GM21529 (cell line): ENCODE measurements around the gene CDYL2.
"Not testable (repeated sequence)": the region's sequence is repeated elsewhere in the genome, so short reads cannot be mapped to it uniquely, and the experiment has no call there.

Experiments used
- ATAC-seq: cut with Tn5 transposase; IDR thresholded peaks from one replicate; pipeline ENCODE4 v1.9.1; 2021; ENCODE audit not compliant: unreplicated experiment

CDYL2 gene

GRCh38 chr16:80746231-80746630 is 58.2 kb downstream of the CDYL2 start:
- no peak for ATAC-seq

- ATAC-seq: no peak
Measured at GRCh38 chr16:80744856-80745255, 59.5 kb downstream of the CDYL2 start.

- ATAC-seq: no peak
Measured at GRCh38 chr16:80743772-80744171, 60.6 kb downstream of the CDYL2 start.

GRCh38 chr16:80743273-80743672 is 61.1 kb downstream of the CDYL2 start:
- no peak for ATAC-seq

GRCh38 chr16:80742331-80742730 is 62.1 kb downstream of the CDYL2 start:
- ATAC-seq: no peak

GRCh38 chr16:80741724-80742123 is 62.7 kb downstream of the CDYL2 start:
- ATAC-seq: no peak

- no peak for ATAC-seq
Measured at GRCh38 chr16:80739523-80739922, 64.9 kb downstream of the CDYL2 start.

- no peak for ATAC-seq
Measured at GRCh38 chr16:80738521-80738920, 65.9 kb downstream of the CDYL2 start.

GRCh38 chr16:80735846-80736245 is 68.6 kb downstream of the CDYL2 start:
- no peak for ATAC-seq

GRCh38 chr16:80733407-80733806 is 71.0 kb downstream of the CDYL2 start:
- no peak for ATAC-seq

GRCh38 chr16:80731915-80732314 is 72.5 kb downstream of the CDYL2 start:
- ATAC-seq: no peak

GRCh38 chr16:80727066-80727763 is 77.2 kb downstream of the CDYL2 start:
- ATAC-seq: not testable (repeated sequence)

- ATAC-seq: no peak
Measured at GRCh38 chr16:80725566-80726162, 78.7 kb downstream of the CDYL2 start.

- no peak for ATAC-seq
Measured at GRCh38 chr16:80723981-80724380, 80.4 kb downstream of the CDYL2 start.

- no peak for ATAC-seq
Measured at GRCh38 chr16:80723091-80723490, 81.3 kb downstream of the CDYL2 start.

GRCh38 chr16:80720804-80721371 is 83.5 kb downstream of the CDYL2 start:
- ATAC-seq: no peak

GRCh38 chr16:80719573-80719972 is 84.8 kb downstream of the CDYL2 start:
- ATAC-seq: no peak

GRCh38 chr16:80718480-80719220 is 85.7 kb downstream of the CDYL2 start:
- no peak for ATAC-seq

- no peak for ATAC-seq
Measured at GRCh38 chr16:80717611-80718010, 86.8 kb downstream of the CDYL2 start.

GRCh38 chr16:80716564-80717139 is 87.7 kb downstream of the CDYL2 start:
- ATAC-seq: no peak

- ATAC-seq: no peak
Measured at GRCh38 chr16:80711406-80711805, 93.0 kb downstream of the CDYL2 start.
